Kasumi-1 (cell line): ENCODE measurements around the gene LPAR1.

Experiments used
- DNase-seq, 2 experiments: peaks; one replicate each; lab custom pipeline; 2025; lab: John Stamatoyannopoulos, UW

LPAR1 gene

DNA sequence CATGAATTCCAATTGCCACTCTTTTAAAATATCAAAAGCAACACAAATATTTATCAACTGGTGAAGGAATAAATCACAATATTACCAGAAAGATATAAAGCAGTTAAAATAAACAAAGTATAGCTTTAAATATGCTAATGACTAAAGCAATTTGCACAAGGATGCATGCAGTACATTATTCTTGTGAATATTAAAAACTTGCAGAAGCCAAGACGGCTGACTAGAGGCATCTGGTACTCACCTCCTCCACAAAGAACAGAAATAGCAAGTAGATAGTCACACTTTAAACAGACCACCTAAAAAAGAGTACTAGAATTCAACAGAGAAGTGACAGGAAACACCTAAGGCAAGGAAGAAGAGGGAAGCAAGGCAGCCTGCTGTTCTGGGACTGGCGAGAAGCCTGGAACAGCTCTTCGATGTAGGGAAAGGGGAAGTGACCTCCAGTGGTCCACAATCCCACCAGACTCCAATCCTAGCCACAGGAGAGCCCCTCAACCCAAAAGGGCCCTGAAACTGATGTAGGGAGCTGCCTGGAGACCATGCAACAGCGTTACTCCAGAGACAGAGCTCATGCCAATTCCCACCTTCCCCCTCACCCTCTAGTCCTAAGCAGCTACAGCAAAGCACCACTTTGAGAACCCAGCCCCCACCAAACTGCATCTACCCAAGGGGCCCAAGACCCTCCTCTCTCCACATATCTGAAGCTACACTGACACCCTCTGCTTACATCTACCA lies 86.3 kb downstream of the LPAR1 start:
- peak; percentile 52 to 61 for DNase-seq

DNA sequence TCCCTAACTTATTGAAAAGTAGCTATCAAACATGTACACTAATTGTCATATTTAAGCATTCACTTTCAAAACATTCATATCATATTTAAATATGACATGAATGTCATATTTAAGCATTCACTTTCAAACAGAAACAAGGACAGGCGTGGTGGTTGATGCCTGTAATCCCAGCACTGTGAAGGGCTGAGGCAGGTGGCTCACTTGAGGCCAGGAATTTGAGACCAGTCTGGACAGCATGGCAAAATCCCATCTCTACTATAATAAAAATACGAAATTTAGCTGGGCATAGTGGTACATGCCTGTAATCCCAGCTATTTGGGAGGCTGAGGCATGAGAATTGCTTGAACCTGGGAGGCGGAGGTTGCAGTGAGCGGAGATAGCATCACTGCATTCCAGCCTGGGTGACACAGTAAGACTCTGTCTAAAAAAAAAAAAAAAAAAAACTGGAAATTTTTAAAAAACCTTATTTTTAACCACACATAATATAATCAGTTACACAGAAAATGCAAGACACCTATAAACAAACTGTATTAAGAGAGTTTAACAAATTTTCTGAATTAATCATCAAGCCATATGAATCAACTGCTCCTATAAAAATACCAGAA lies 88.1 kb downstream of the LPAR1 start:
- DNase-seq, result no peak

DNA sequence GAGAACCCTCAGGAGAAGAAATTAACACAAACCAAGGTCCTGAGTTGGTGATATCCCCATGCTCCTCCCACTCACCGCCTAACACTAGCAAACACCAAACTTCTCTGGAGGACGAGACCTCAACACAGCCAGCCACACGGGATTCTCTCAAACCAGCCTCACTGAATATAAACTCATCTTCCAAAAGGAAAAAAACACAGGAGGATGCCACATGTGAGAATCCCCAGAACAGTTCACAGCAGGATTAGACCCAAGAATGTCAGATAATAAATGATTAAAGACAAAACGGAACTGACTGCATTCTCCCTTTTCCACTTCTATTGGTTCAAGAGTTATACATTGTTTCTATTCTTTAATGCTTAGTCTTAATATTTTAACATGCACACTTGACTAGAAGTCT lies 89.2 kb downstream of the LPAR1 start:
- no peak for DNase-seq

DNA sequence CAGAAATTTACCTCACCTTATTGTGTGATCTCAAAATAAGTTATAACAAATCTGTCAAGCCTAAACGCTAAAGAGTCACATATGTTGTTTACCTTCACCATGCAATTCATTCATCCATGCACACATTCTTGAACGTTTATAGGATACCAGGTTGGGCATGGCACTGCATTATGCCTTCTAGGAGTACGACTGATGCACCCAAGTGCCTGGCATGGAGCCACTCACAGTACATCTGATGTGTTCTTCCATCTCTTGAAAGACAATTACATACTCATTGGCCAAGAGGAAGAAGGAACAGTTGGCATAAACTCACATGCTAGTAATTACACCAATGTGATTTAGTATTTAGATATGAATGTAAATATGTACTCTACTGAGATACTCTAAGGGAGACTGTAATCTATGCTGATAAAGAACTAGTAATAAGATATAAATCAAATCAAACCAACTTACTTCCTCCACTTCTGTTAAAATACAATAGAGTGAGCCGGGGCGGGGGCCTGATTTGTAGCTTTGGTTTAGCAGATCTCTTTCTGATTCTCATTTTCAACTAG lies 90.7 kb downstream of the LPAR1 start:
- DNase-seq, result no peak

DNA sequence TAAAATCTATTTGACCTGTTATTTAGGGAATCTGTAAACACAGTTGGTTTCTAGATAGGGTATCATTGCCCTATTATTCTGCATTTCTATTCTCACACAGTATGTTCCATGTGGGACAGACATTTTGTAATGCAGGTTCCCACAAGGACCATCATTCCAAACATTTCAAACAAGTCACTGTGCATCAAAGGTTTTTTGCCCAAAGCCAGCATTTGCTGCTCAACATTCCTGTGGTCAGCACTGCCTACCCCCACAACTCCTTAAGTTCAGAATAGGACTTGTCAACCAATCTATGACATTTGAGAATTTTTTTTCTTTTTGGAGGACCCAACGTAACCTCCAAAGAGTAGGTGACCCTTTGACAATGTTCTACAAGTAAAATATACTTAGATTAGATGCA lies 95.7 kb downstream of the LPAR1 start:
- DNase-seq, result no peak

DNA sequence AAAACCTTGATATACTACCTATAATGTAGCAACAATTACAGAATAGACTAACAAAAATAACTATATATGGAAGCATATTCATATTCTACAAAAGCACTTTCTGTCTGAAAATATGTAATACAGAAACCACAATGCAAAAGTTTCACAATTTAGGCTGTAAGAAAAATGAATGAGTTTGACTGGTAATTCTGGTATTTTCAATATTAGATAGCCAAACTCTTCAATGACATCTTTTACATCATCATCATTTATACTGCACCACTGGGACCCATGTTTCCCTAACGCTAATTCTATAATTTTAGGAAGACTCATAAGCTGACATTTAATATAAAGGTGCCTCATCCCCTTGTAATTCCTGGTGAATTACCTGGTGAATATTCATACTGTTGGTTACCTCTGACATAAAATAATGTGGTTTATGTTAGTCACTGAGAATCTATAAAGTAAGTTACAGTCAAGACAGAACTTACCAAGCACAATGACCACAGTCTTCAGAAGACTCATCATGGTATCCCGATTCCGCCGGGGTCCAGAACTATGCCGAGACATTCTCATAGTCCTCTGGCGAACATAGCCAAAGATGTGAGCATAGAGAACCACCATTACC lies 97.2 kb downstream of the LPAR1 start:
- DNase-seq, result no peak

DNA sequence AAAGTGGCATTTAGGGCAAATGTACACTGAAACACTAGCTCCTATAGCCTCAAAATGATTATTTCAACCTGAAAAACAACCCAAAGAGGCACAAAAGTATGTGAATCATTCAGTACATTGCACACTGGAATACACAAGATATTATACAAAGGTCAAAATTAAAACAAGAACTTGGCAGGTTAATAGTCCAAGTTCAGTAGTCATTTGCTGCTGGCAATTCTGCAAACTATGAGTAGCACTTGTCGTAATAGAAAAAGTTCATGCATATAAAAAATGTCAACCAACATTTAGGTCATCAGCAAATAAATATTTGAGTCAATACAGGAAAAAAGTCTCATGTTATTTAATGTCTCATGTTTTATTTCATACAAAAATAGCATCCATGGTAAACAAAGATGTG lies 98.7 kb downstream of the LPAR1 start:
- DNase-seq, result no peak

DNA sequence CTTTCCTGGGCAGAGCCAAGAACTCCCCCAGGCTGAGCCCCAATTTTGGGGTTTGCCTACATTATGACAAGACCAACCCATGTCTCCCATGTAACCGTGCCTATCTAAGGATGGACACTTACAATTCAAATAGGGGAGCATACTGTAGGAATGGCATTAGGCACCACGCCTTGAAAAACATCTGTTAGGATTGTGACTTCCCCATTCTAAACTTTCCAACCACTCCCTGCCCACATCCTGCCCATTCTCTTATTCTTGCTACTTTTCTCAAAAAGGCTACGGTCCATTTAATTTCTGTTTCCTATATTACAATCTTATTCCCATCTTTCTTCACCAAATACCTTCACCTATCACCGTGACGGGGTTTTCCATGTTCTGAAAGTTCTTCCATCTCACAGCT lies 99.2 kb downstream of the LPAR1 start:
- DNase-seq, result peak; percentile 57 to 64

DNA sequence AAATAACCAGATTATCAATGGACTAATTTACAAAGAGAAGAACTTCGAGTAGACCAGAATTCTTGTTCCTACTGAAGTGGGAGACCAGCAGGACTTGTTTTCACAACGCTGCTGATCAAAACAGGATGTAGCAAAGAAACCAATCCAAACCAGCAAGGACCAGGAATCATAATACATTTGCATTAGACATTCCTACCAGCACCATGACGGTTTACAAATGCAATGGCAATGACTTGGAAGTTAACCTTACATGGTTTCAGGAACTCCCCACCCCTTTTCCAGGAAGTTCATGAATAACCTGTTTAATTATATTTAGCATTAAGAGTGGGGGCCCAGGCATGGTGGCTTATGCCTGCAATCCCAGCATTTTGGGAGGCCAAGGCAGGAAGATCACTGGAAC lies 100.0 kb downstream of the LPAR1 start:
- no peak for DNase-seq

DNA sequence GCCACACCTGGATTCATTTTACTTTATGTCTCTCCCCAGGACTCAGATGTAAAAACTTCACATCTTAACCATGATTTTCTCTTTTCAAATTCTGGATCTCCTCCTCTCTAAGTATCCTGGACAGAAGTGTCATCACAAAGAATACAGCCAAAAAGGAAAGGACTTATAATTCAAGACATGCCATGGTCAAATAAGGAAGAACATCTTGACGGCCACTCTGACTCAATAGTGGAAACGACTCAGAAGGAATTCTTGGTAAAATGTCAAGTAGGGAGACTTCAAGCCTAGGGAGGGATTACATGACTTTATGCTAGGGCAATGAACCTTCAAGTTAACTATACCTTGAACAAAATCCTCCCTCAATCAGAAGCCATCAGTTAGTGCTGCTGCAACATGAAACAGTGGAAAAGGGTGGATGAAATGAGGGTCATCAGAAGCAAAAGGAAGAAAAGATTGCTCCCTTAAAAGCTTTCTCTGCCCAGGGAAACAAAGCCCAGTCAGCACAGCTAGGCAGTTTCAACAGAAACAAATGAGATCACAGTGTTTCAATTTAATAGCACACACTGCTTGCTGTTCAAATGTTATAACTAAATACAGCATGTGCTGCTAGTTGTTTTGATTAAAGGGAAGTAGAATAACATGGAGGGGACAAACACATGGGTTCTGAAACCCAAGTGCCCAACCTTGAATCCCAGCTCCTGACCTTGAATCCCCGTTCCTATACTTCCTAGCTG lies 101.4 kb downstream of the LPAR1 start:
- DNase-seq, result no peak

DNA sequence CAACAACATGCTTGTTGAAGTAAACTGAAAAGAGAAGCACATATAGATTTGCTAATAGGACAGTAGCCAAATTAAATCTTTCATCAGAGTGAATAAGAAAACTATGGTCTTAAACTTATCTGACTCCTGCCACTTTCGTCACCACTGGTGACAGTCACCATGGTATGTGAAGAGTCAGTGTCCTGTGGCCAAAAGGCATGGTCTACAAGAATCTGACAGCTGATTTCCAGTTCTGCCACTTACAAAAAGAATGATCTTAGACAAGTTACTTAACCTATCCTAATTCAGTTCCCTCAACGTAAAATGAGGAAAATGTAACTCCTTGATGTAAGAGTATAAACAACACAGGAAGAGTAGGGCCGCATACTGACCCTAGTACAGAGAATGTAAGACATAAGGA lies 102.0 kb downstream of the LPAR1 start:
- no peak for DNase-seq

DNA sequence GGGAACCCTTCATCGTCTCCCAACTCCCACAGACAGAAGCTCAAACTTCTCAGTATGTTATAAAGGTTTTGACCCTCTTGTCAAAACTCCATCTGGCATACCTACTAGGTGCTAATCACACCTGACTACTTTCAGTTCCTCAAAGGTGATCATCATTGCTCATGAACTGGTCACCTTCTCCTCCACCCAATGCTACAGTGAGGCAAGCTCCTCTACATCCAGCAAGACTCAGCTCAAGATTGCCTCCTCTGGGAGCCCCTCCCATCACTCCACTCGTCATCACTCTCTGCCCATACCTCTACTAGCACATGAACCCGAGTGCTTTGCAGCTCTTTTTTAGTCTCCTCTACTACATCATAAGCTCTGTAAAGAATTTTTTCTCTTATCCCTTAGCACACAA lies 102.4 kb downstream of the LPAR1 start:
- DNase-seq, result no peak

DNA sequence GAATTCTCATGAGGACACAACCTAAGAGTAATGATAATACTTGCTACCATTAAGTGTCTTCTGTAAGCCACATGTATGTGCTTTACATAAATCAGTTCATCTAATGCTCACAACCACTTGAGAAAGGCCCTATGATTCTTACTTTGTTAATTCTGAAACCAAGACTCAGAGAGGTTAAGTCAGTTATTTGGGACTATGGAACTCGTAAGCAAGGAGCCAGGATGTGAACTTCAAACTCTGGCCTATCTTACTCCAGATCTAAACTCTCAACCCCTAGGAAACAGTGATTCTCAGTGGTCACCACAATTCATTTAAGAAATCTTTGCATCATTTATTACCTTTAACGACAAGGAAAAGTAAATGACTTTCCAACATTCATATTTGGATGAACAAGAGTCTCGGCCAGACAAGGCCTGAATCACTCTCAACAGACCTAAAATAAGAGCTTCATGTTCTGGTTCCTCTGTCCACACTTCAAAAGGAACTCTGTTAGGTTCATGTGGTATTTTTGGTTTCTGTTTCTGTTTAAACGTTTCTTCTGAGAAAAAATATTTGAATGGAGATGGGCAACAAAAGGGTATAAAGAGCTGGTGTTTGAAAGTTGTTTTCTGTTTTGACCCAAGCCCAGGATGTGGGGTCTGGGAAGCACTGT lies 104.8 kb downstream of the LPAR1 start:
- DNase-seq, result peak; percentile 33 to 42

DNA sequence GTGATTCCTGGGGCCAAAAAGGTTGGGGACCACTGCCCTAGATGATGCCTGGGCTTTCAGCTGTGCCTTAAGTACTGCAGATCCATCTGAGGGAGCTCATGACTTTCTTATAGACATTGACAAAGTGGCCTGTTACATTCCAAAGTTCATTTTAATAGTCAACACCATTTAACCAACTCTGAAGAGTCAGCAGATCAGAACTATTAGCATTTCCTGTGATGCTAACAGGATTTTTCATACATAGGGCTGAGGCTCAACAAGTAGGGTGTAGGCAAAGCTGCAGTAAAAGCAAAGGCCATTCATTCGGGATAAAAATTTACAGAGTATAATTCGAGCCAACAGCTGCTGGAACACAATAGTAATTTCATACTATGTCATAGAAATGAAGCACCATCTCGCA lies 105.4 kb downstream of the LPAR1 start:
- no peak for DNase-seq

DNA sequence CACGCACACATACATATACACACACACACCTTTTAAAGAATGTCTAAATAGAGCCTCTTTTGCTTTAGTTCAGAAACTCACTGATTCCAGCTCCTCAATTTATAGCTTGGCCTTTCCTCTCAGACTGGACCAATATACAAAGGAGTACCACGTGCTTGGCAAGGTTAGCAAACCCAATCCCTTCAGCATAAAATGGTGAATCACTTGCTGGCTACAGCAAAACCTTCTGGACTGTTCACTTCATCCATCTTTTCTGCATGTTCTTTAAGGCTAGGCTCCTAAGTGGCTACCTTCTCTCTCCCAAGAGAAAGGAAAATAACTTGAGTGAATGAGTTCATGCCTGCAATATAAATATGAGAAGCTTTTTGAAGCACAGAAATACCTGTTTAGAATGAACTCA lies 109.7 kb downstream of the LPAR1 start:
- no peak for DNase-seq

DNA sequence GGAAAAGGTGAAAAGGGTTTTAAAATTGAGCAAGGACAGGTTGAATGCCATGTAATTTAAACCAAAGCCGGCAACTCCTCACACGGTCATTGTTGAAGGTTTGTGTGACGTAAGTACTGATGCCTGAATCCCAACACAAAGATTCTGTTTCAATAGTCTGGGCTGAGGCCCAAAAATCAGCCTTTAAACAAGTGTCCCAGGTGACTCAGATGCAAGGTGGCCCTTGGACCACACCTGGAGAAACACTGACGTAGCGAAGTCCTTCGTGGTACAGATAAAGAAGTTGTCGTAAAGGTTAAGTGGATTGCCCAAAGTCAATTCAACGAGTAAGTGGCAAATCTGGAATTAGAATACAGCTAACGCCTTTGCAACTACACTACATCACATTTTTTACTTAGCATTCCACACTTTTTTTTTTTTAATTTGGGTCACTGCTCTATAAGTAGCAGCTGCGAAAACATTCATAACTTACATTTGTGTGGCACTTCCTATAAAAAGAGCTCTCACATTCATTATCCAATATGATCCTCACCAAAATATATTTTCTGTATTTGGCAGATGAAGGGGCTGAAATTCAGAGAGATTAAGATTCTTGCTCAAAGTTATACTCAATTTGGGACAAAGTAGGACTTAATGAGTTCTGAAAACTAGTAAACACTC lies 111.3 kb downstream of the LPAR1 start:
- no peak for DNase-seq

DNA sequence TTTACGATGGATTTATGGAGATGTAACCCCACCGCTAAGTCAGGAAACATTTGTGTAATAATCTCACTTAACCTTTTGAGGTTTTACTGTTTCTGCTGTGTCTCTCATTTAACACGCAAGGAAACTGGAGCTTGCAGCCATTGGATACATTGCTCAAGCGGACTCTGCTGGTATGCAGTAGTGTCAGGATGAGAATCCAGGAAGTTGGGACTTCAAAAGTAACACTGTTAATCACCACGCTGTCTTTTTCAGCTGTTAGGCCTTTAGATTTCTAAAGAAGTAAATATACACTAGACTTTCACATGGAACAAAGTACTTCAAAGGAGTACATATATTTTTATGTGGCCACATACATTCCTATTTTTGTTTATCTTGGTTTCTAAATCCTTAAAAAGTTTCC lies 114.7 kb downstream of the LPAR1 start:
- DNase-seq, result peak in 1 of 2 experiments; percentile 14

DNA sequence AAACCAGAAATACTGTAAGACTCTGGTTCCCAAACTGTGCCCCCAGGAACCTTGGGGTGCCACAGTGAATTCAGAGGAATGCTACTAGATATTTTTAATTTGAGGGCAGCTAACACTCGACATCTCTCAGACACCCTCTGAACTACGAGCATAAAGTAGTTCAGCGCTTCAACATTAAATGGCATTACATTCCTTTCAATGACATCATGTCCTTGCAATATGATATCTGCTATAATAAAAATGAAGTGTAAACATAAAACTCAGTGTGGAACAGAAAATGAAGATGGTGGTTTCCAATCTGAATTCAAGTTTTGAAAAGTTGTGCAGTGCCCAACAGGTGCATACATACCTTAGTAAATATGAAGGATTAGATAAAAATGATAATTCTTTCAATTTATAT lies 116.1 kb downstream of the LPAR1 start:
- DNase-seq, result no peak

DNA sequence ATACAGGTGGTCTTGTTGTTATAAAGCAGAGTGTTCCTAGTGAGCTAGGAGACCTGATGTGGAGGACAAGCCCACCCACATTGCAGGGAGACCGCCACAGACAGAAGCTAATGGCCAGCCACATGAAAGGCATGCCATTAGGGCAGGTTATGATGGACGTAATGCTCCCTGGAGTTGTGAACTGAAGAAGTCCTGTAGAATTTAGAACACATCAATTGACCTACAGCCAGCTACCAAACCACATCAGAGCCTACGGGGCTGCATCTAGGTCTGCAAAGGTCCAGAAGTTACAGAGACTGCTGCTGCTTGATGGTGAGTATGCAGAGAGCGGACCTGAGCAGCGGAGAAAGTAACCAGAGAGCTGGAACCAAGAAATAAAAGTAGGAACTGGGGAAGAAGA lies 116.6 kb downstream of the LPAR1 start:
- DNase-seq, result no peak

DNA sequence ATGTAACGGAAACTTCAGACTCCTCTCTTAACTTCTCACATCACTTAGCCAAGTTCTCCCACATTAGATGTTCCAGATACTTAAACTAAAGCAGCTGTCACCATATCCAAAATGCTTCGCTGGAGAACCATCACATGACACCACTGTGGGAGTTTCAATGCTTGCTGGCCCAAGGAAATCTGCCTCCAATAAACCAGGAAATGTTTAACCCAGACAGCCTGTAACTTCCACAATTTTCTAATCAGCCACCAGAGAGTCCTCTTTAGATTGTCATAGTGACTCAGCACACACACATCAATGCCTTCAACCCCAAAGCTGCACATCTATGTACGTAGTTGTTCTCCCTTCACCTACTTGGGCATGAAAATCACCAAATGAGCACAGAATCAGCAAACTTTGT lies 118.7 kb downstream of the LPAR1 start:
- DNase-seq, result peak; percentile 88 to 89

DNA sequence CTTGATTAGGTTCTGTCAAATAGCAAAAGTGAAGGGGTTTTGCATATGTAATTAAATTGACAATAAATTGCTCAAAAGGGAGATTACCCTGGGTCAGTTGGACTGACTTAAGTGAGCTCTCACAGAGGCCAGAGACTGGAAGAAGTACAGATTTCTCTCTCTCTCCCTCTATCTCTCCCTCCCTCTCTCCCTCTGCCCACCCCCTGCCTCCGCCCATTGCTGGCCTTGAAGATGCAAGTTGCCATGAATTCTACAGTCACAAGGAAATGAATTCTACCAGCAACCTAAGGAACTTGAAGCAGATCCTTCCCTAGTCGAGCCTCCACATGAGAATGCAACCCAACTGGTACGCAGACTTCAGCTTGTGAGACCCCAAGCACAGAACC lies 119.2 kb downstream of the LPAR1 start:
- no peak for DNase-seq
